Parathyroid adenoma (tissue), 2 donors: ENCODE results near the gene ANKRD30A.
"Not testable (repeated sequence)": the region's sequence is repeated elsewhere in the genome, so short reads cannot be mapped to it uniquely, and the experiment has no call there.

ENCODE experiments used
- H2AFZ ChIP-seq: fragments of 300-600 bp; sonication (generic); one replicate; pipeline ENCODE4 v1.7.0; 2017; ENCODE audit warnings: antibody characterized with exemption, mild to moderate bottlenecking
- H3K27ac ChIP-seq: fragments of 300-600 bp; sonication (generic); one replicate; pipeline ENCODE4 v1.7.0; 2017
- H3K27me3 ChIP-seq: fragments of 300-600 bp; sonication (generic); one replicate; pipeline ENCODE4 v1.7.0; 2017; ENCODE audit warnings: low read length; ENCODE audit not compliant: control insufficient read depth, insufficient read depth
- H3K36me3 ChIP-seq: fragments of 300-600 bp; sonication (generic); one replicate; pipeline ENCODE4 v1.7.0; 2017; ENCODE audit warnings: low read length; ENCODE audit not compliant: control insufficient read depth, insufficient read depth
- H3K4me1 ChIP-seq: fragments of 300-600 bp; sonication (generic); one replicate; pipeline ENCODE4 v1.7.0; 2017; ENCODE audit warnings: control low read depth
- H3K4me2 ChIP-seq: fragments of 300-600 bp; sonication (generic); one replicate; pipeline ENCODE4 v1.7.0; 2017; ENCODE audit warnings: low read length
- H3K4me3 ChIP-seq: fragments of 300-600 bp; sonication (generic); one replicate; pipeline ENCODE4 v1.7.0; 2017; ENCODE audit warnings: low read depth, low read length
- H3K79me2 ChIP-seq: fragments of 300-600 bp; sonication (generic); one replicate; pipeline ENCODE4 v1.7.0; 2017; ENCODE audit warnings: control low read depth
- H3K9ac ChIP-seq: fragments of 300-600 bp; sonication (generic); one replicate; pipeline ENCODE4 v1.7.0; 2017; ENCODE audit warnings: mild to moderate bottlenecking
- H3K9me3 ChIP-seq: fragments of 300-600 bp; sonication (generic); one replicate; pipeline ENCODE4 v1.7.0; 2017; ENCODE audit warnings: low read length; ENCODE audit not compliant: control insufficient read depth
- TF ChIP-seq, protein P1 (sequence below): fragments of 300-600 bp; sonication (generic); IDR thresholded peaks from one replicate; pipeline ENCODE4 v1.7.0; 2017; ENCODE audit warnings: antibody characterized with exemption, mild to moderate bottlenecking
- donor health status: primary hyperparathyroidism.

Gene ANKRD30A

DNA sequence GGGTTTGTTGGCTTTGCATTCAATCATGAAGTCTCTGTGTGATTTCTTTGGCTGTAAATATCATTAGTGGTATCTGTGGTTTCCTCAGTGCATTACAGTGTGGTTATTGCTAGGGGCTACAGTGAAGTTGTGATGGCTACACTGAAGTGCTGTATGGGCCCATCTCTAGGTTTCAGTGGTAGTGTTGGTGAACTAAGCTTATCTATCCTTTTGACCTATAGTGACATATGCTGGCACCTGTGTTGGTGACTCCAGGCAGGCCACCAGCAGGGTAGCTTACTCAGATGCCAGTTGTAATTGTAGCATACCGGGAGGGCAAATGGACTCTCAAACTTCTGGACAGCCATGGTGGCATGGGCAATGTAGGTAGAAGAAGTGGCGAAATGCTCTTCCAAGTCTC is 219.0 kb downstream of the ANKRD30A start:
- Histone ChIP-seq H3K4me3 (no peak overlapping the region), H3K4me2 (no peak overlapping the region), H3K27me3 (no peaks in the 10 kb centered on the region), H3K27ac (no peak overlapping the region), H3K79me2 (no peaks in the 10 kb centered on the region), H3K9me3 (no peaks in the 10 kb centered on the region), H3K9ac (no peak overlapping the region), H2AFZ (no peak overlapping the region), H3K4me1 (no peaks in the 10 kb centered on the region), H3K36me3 (no peaks in the 10 kb centered on the region)
- TF ChIP-seq, protein P1, sequence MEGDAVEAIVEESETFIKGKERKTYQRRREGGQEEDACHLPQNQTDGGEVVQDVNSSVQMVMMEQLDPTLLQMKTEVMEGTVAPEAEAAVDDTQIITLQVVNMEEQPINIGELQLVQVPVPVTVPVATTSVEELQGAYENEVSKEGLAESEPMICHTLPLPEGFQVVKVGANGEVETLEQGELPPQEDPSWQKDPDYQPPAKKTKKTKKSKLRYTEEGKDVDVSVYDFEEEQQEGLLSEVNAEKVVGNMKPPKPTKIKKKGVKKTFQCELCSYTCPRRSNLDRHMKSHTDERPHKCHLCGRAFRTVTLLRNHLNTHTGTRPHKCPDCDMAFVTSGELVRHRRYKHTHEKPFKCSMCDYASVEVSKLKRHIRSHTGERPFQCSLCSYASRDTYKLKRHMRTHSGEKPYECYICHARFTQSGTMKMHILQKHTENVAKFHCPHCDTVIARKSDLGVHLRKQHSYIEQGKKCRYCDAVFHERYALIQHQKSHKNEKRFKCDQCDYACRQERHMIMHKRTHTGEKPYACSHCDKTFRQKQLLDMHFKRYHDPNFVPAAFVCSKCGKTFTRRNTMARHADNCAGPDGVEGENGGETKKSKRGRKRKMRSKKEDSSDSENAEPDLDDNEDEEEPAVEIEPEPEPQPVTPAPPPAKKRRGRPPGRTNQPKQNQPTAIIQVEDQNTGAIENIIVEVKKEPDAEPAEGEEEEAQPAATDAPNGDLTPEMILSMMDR: no peak

DNA sequence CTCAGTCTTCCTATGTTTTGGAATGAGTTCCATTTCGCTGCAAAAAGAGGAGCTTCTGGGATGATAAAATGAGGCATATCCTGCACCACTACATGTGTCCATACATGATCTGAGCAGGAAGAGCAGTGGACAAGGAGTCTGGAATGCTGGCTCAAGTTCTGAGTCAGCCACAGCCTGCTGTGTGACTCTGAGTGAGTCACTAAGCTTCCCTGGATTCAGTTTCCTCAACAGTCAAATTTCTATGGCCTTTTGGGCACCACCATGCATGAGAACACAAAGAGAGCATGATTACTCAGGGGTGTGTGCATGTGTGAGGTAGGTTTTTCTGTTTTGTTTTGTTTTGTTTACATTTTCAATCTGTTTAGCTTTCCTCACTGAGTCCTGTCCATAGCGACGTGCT is 254.6 kb downstream of the ANKRD30A start:
- TF ChIP-seq, protein P1: no peak
- Histone ChIP-seq H3K4me1 (no peaks in the 10 kb centered on the region), H3K4me2 (no peak overlapping the region), H3K4me3 (no peak overlapping the region), H3K9ac (no peak overlapping the region), H3K27me3 (no peaks in the 10 kb centered on the region), H3K36me3 (no peaks in the 10 kb centered on the region), H2AFZ (no peak overlapping the region), H3K27ac (no peak overlapping the region), H3K9me3 (no peaks in the 10 kb centered on the region), H3K79me2 (no peaks in the 10 kb centered on the region)

DNA sequence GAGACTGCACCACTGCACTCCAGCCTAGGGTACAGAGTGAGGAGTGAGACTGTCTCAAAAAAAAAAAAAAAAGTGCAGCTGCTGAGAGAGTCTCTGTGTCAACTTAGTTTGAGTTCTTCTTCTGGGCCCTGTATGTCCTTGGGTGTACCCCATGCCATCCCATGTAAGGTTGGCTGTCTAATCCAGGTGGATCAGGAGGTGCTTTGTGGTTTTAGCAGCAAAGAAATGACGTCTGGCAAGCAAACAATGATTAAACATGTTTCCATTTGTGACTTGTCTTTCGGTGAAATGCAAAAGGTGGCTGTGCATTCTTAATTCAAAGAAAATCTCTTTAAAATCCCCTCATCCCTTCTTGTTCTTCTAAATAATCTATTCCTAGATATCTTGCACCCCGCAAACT is 255.9 kb downstream of the ANKRD30A start:
- Histone ChIP-seq H3K4me2 (no peak overlapping the region), H3K36me3 (no peaks in the 10 kb centered on the region), H3K27me3 (no peaks in the 10 kb centered on the region), H3K27ac (no peak overlapping the region), H3K79me2 (no peaks in the 10 kb centered on the region), H3K4me1 (no peaks in the 10 kb centered on the region), H3K4me3 (no peak overlapping the region), H2AFZ (no peak overlapping the region), H3K9me3 (no peaks in the 10 kb centered on the region), H3K9ac (no peak overlapping the region)
- TF ChIP-seq, protein P1: no peak

DNA sequence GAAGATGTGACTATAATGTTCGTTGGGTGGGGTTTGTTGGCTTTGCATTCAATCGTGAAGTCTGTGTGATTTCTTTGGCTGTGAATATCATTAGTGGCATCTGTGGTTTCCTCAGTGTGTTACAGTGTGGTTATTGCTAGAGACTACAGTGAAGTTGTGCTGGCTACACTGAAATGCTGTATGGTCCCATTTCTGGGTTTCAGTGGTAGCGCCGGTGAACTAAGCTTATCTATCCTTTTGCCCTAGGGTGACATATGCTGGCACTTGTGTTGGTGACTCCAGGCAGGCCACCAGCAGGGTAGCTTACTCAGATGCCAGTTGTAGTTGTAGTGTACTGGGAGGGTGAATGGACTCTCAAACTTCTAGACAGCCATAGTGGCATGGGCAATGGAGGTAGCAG is 259.5 kb downstream of the ANKRD30A start:
- Histone ChIP-seq H3K36me3 (no peaks in the 10 kb centered on the region), H3K27ac (no peak overlapping the region), H3K4me2 (no peak overlapping the region), H3K9ac (no peak overlapping the region), H3K79me2 (no peaks in the 10 kb centered on the region), H2AFZ (no peak overlapping the region), H3K9me3 (no peaks in the 10 kb centered on the region), H3K4me1 (no peaks in the 10 kb centered on the region), H3K27me3 (no peaks in the 10 kb centered on the region), H3K4me3 (no peak overlapping the region)
- TF ChIP-seq, protein P1: no peak

DNA sequence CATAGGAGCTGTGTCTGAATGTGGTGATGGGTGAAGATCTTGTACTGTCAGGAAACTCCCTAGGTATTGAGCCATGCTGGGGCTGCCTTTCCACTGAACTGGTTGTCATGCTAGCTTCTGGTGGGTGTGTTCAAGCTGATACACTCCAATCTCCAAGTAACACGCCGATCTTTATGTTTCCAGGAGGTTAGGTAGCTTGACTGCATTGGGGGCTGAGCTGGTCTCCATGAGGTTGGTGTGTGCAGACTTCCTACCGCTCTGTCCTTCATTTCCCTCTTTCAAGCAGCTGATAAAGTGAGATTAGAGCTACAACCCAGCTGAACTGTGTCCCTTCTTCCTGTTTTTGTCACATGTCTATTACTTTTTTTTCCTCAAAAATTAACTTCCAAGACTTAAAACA is 265.5 kb downstream of the ANKRD30A start:
- Histone ChIP-seq H3K9me3 (no peaks in the 10 kb centered on the region), H3K27ac (no peak overlapping the region), H3K9ac (no peak overlapping the region), H3K36me3 (no peaks in the 10 kb centered on the region), H3K4me3 (no peak overlapping the region), H3K4me1 (no peaks in the 10 kb centered on the region), H3K79me2 (no peaks in the 10 kb centered on the region), H3K27me3 (no peaks in the 10 kb centered on the region), H3K4me2 (no peak overlapping the region), H2AFZ (no peak overlapping the region)
- TF ChIP-seq, protein P1: no peak

DNA sequence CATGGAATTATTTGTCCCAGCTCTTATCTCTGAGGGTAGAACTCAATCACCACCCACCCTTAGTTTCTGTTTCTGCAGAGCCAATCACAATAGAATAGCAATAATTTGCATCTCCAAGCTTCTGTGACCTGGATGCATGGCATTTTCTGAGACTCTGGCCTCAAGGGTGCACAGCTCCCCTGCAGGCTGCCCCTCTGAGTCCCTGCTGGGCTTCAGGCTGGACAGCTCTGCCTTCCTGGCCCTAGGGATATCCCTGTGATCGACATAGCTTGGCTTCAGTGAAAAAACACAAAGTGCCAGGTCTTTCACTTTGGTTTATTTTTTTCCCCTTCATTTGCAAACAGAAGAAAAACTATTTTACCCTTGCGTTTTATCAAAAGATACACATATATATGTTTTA is 275.4 kb downstream of the ANKRD30A start:
- not testable (repeated sequence) for H3K9me3 ChIP-seq, H3K4me1 ChIP-seq, H3K79me2 ChIP-seq, H3K27ac ChIP-seq, H3K4me2 ChIP-seq, H3K4me3 ChIP-seq, H3K9ac ChIP-seq, H3K27me3 ChIP-seq, H3K36me3 ChIP-seq, H2AFZ ChIP-seq
